Activated CD8-positive, alpha-beta T cell treated with anti-CD3 and anti-CD28 coated beads, Interleukin-2, amount 10 ng/mL, durations not matched to agents 7 days and 5 days (primary cell): ENCODE measurements around the gene SAP30BP. TPM values are rescaled to one million over a fixed set of nuclear protein-coding genes. Genes with fewer than 3 reads are reported as not detected.
"Not testable (repeated sequence)": the region's sequence is repeated elsewhere in the genome, so short reads cannot be mapped to it uniquely, and the experiment has no call there.

Experiments used
- ATAC-seq: fragments of 150-1000 bp; cut with Tn5 transposase; one replicate; pipeline ENCODE4 v1.10.0; 2021; ENCODE audit warnings: moderate library complexity
- CTCF ChIA-PET: fragments of 350-600 bp; sonication (Branson Sonifier 250); formaldehyde crosslinking; loops from one replicate; lab custom pipeline; 2021; ENCODE audit warnings: antibody characterized with exemption; lab: Charles Lee
- POLR2A ChIA-PET: fragments of 350-600 bp; sonication (Branson Sonifier 250); formaldehyde crosslinking; loops from one replicate; lab custom pipeline; 2021; ENCODE audit warnings: antibody characterized with exemption; lab: Charles Lee
- DNase-seq: peaks from one replicate; pipeline ENCODE4 v3.0.0-alpha.2; 2020
- H3K27ac Mint-ChIP-seq: one replicate; pipeline ENCODE4 v1.8.0; 2021; ENCODE audit warnings: mild to moderate bottlenecking, mixed read lengths
- H3K27me3 Mint-ChIP-seq: one replicate; pipeline ENCODE4 v1.8.0; 2021; ENCODE audit warnings: low read depth, mixed read lengths
- H3K36me3 Mint-ChIP-seq: one replicate; pipeline ENCODE4 v1.8.0; 2021; ENCODE audit warnings: low read depth, mixed read lengths
- H3K4me1 Mint-ChIP-seq: one replicate; pipeline ENCODE4 v1.8.0; 2021; ENCODE audit warnings: low read depth, mixed read lengths
- H3K4me3 Mint-ChIP-seq: one replicate; pipeline ENCODE4 v1.8.0; 2021; ENCODE audit warnings: mild to moderate bottlenecking, mixed read lengths
- H3K9me3 Mint-ChIP-seq: one replicate; pipeline ENCODE4 v1.8.0; 2022; ENCODE audit warnings: mixed read lengths; ENCODE audit not compliant: insufficient read depth
- total RNA-seq, 2 experiments: library from RNA; stranded (reverse); gene quantifications; one replicate each; pipeline ENCODE4 v1.2.3, GENCODE V29; 2021

The SAP30BP gene
- total RNA-seq, 2 experiments from 2014 or later, result 88.7 to 93.7 TPM

- no peaks in the 10 kb centered on the region for H3K27me3 Mint-ChIP-seq
- no peak overlapping the region for H3K4me3 Mint-ChIP-seq
- ChIA-PET CTCF (interaction anchor here (1.1 to 12.1 kb wide), 8 partner anchors 9 to 204 kb away, joined by 3 to 343 read pairs (median 14); partner anchors contain the start of genes RECQL5, SAP30BP and TSEN54), POLR2A (interaction anchor here (0.6 to 1.8 kb wide), 2 partner anchors 32 to 78 kb away, joined by 3 to 10 read pairs; partner anchors contain the start of genes RECQL5 and SAP30BP)
- no peaks in the 10 kb centered on the region for H3K36me3 Mint-ChIP-seq
- no peaks in the 10 kb centered on the region for H3K4me1 Mint-ChIP-seq
- DNase-seq (no peak), ATAC-seq (no peak)
- H3K9me3 Mint-ChIP-seq, result no peaks in the 10 kb centered on the region
- H3K27ac Mint-ChIP-seq, result no peak overlapping the region
Observed at GRCh38 chr17:75634754-75635609, 32.2 kb upstream of the SAP30BP start.

- no peak for DNase-seq
- CTCF ChIA-PET, result interaction anchor here (0.9 to 12.1 kb wide), 4 partner anchors 9 to 113 kb away, joined by 4 to 343 read pairs (median 72); no protein-coding TSS in a partner anchor
- Mint-ChIP-seq H3K9me3 (no peaks in the 10 kb centered on the region), H3K27ac (no peak overlapping the region), H3K36me3 (no peaks in the 10 kb centered on the region), H3K4me1 (no peaks in the 10 kb centered on the region), H3K4me3 (no peak overlapping the region), H3K27me3 (no peaks in the 10 kb centered on the region)
- POLR2A ChIA-PET, result no interaction called here
- ATAC-seq, result no peak
Observed at GRCh38 chr17:75635610-75636202, 31.4 kb upstream of the SAP30BP start.

- H3K36me3 Mint-ChIP-seq, result no peaks in the 10 kb centered on the region
- DNase-seq (no peak), ATAC-seq (no peak)
- no peaks in the 10 kb centered on the region for H3K27me3 Mint-ChIP-seq
- no peak overlapping the region for H3K4me3 Mint-ChIP-seq
- CTCF ChIA-PET, result interaction anchor here (0.9 to 12.1 kb wide), 4 partner anchors 8 to 113 kb away, joined by 4 to 343 read pairs (median 7); no protein-coding TSS in a partner anchor
- no peaks in the 10 kb centered on the region for H3K4me1 Mint-ChIP-seq
- POLR2A ChIA-PET, result interaction anchor here (1.3 to 1.4 kb wide), 2 partner anchors 10 to 114 kb away, joined by 3 read pairs; a partner anchor contains a TSS
- H3K27ac Mint-ChIP-seq, result no peak overlapping the region
- H3K9me3 Mint-ChIP-seq, result no peaks in the 10 kb centered on the region
Observed at GRCh38 chr17:75636381-75637142, 30.6 kb upstream of the SAP30BP start.

- peaks cover under 1% of the 10 kb centered on the region for H3K4me1 Mint-ChIP-seq
- CTCF ChIA-PET, result interaction anchor here (1.1 to 12.1 kb wide), 3 partner anchors 16 to 112 kb away, joined by 4 to 343 read pairs (median 10); no protein-coding TSS in a partner anchor
- H3K27me3 Mint-ChIP-seq, result no peaks in the 10 kb centered on the region
- DNase-seq, result no peak
- POLR2A ChIA-PET, result interaction anchor here (1.3 to 1.4 kb wide), 2 partner anchors 9 to 113 kb away, joined by 3 read pairs; a partner anchor contains a TSS
- H3K36me3 Mint-ChIP-seq, result no peaks in the 10 kb centered on the region
- H3K4me3 Mint-ChIP-seq, result no peak overlapping the region
- no peak for ATAC-seq
- no peak overlapping the region for H3K27ac Mint-ChIP-seq
- no peaks in the 10 kb centered on the region for H3K9me3 Mint-ChIP-seq
Observed at GRCh38 chr17:75637143-75637538, 30.0 kb upstream of the SAP30BP start.

- no peak for ATAC-seq
- Mint-ChIP-seq H3K4me3 (no peak overlapping the region), H3K36me3 (no peaks in the 10 kb centered on the region), H3K27ac (no peak overlapping the region), H3K9me3 (no peaks in the 10 kb centered on the region), H3K27me3 (no peaks in the 10 kb centered on the region), H3K4me1 (peaks cover 4% of the 10 kb centered on the region)
- ChIA-PET POLR2A (interaction anchor here (1.3 to 1.4 kb wide), 2 partner anchors 9 to 113 kb away, joined by 3 read pairs; a partner anchor contains a TSS), CTCF (interaction anchor here (1.0 to 12.1 kb wide), 5 partner anchors 9 to 112 kb away, joined by 3 to 343 read pairs (median 4); partner anchors contain the start of gene ITGB4)
- DNase-seq, result no peak
Observed at GRCh38 chr17:75637551-75637950, 29.6 kb upstream of the SAP30BP start.

GRCh38 chr17:75638039-75638438, 29.1 kb upstream of the SAP30BP start:
- not testable (repeated sequence) for H3K27ac Mint-ChIP-seq, H3K9me3 Mint-ChIP-seq, H3K27me3 Mint-ChIP-seq, H3K4me1 Mint-ChIP-seq, H3K36me3 Mint-ChIP-seq, DNase-seq, ATAC-seq, H3K4me3 Mint-ChIP-seq
- CTCF ChIA-PET, result interaction anchor here (0.7 to 12.1 kb wide), 5 partner anchors 8 to 111 kb away, joined by 3 to 343 read pairs (median 4); partner anchors contain the start of gene ITGB4
- POLR2A ChIA-PET, result interaction anchor here (1.3 kb wide), 1 partner anchor 29 kb away, joined by 3 read pairs; the partner anchor contains the start of genes RECQL5 and SAP30BP

GRCh38 chr17:75638893-75639292, 28.2 kb upstream of the SAP30BP start:
- Mint-ChIP-seq H3K27me3 (no peaks in the 10 kb centered on the region), H3K4me3 (no peak overlapping the region), H3K36me3 (no peaks in the 10 kb centered on the region), H3K27ac (no peak overlapping the region), H3K9me3 (no peaks in the 10 kb centered on the region), H3K4me1 (peaks cover 4% of the 10 kb centered on the region)
- POLR2A ChIA-PET, result interaction anchor here (1.3 kb wide), 1 partner anchor 28 kb away, joined by 3 read pairs; the partner anchor contains the start of genes RECQL5 and SAP30BP
- ATAC-seq (no peak), DNase-seq (no peak)
- CTCF ChIA-PET, result interaction anchor here (1.4 to 12.1 kb wide), 2 partner anchors 8 to 110 kb away, joined by 4 to 343 read pairs; a partner anchor contains a TSS

GRCh38 chr17:75639327-75639726, 27.8 kb upstream of the SAP30BP start:
- no peak for ATAC-seq
- Mint-ChIP-seq H3K27me3 (no peaks in the 10 kb centered on the region), H3K27ac (no peak overlapping the region), H3K4me3 (no peak overlapping the region), H3K36me3 (no peaks in the 10 kb centered on the region), H3K9me3 (no peaks in the 10 kb centered on the region), H3K4me1 (peaks cover 4% of the 10 kb centered on the region)
- DNase-seq, result no peak
- POLR2A ChIA-PET, result interaction anchor here (1.3 kb wide), 1 partner anchor 28 kb away, joined by 3 read pairs; the partner anchor contains the start of genes RECQL5 and SAP30BP
- CTCF ChIA-PET, result interaction anchor here (12.1 kb wide), 1 partner anchor 110 kb away, joined by 343 read pairs; no protein-coding TSS in a partner anchor

GRCh38 chr17:75639771-75640555, 27.2 kb upstream of the SAP30BP start:
- H3K4me3 Mint-ChIP-seq, result no peak overlapping the region
- H3K27ac Mint-ChIP-seq, result no peak overlapping the region
- H3K36me3 Mint-ChIP-seq, result no peaks in the 10 kb centered on the region
- ChIA-PET POLR2A (no interaction called here), CTCF (interaction anchor here (1.7 to 12.1 kb wide), 3 partner anchors 19 to 110 kb away, joined by 4 to 343 read pairs (median 4); no protein-coding TSS in a partner anchor)
- DNase-seq, result no peak
- no peak for ATAC-seq
- peaks cover 6% of the 10 kb centered on the region for H3K4me1 Mint-ChIP-seq
- H3K9me3 Mint-ChIP-seq, result no peaks in the 10 kb centered on the region
- H3K27me3 Mint-ChIP-seq, result no peaks in the 10 kb centered on the region

GRCh38 chr17:75640556-75641119, 26.5 kb upstream of the SAP30BP start:
- Mint-ChIP-seq H3K4me3 (no peak overlapping the region), H3K27me3 (no peaks in the 10 kb centered on the region), H3K36me3 (peaks cover 3% of the 10 kb centered on the region), H3K4me1 (peaks cover 13% of the 10 kb centered on the region), H3K9me3 (no peaks in the 10 kb centered on the region), H3K27ac (no peak overlapping the region)
- DNase-seq (no peak), ATAC-seq (no peak)
- CTCF ChIA-PET, result interaction anchor here (1.7 to 6.6 kb wide), 4 partner anchors 7 to 113 kb away, joined by 4 to 98 read pairs (median 8); partner anchors contain the start of gene SMIM5
- POLR2A ChIA-PET, result interaction anchor here (0.9 kb wide), 1 partner anchor 10 kb away, joined by 3 read pairs; no protein-coding TSS in a partner anchor
